LNCAP (cell line): ENCODE results near the gene PRKRIP1.
A peak's percentile ranks its signal among the peaks of the same experiment; 100 is the strongest.
"Not testable (repeated sequence)": the region's sequence is repeated elsewhere in the genome, so short reads cannot be mapped to it uniquely, and the experiment has no call there.

ENCODE experiments used
- TF ChIP-seq, protein P1 (sequence below): fragments of 450-650 bp; IDR thresholded peaks from 2 replicates; pipeline ENCODE4 v1.5.1; 2017; ENCODE audit warnings: mild to moderate bottlenecking

The PRKRIP1 gene, protein sequence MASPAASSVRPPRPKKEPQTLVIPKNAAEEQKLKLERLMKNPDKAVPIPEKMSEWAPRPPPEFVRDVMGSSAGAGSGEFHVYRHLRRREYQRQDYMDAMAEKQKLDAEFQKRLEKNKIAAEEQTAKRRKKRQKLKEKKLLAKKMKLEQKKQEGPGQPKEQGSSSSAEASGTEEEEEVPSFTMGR

DNA sequence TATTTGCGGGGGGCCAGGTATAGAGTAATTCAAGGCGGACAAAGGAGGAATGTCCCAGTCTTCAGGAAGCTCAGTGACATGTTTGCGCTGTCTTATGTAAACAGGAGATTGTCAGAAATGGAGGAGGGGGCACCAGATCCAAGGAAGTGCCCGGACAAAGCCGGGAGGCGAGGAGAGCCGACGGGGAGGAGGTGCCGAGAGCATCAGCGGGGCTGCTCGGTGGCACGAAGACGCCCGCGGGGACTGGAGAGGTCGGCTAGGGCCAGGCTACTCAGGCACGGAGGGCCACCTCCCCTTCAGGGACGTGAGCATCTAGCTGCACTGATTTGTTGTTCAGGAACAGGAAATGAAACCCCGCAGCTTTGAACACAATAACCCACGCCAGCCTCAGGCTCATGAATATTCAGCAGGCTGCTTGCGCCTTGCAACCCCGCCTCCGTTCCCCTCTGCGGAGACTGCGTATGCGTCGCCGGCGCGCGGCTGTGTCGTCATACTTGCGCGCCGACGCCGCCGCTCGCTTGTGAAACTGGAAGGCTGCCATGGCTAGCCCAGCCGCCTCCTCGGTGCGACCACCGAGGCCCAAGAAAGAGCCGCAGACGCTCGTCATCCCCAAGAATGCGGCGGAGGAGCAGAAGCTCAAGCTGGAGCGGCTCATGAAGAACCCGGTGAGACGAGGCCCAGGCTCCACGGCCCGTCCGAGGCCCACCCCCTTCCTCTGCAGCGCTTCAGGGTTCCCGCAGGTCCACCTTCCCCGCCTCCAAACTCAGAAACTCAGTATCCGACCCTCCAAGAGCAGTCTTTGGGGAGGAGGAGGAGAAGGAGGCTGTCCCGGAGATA is at the start of gene PRKRIP1:
TSS of gene PRKRIP1 (plus strand) at position 491 of the 837 bp plus-strand sequence. CDS start at position 540, 49 bp downstream.
- TF ChIP-seq, protein P1, sequence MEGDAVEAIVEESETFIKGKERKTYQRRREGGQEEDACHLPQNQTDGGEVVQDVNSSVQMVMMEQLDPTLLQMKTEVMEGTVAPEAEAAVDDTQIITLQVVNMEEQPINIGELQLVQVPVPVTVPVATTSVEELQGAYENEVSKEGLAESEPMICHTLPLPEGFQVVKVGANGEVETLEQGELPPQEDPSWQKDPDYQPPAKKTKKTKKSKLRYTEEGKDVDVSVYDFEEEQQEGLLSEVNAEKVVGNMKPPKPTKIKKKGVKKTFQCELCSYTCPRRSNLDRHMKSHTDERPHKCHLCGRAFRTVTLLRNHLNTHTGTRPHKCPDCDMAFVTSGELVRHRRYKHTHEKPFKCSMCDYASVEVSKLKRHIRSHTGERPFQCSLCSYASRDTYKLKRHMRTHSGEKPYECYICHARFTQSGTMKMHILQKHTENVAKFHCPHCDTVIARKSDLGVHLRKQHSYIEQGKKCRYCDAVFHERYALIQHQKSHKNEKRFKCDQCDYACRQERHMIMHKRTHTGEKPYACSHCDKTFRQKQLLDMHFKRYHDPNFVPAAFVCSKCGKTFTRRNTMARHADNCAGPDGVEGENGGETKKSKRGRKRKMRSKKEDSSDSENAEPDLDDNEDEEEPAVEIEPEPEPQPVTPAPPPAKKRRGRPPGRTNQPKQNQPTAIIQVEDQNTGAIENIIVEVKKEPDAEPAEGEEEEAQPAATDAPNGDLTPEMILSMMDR, result no peak

DNA sequence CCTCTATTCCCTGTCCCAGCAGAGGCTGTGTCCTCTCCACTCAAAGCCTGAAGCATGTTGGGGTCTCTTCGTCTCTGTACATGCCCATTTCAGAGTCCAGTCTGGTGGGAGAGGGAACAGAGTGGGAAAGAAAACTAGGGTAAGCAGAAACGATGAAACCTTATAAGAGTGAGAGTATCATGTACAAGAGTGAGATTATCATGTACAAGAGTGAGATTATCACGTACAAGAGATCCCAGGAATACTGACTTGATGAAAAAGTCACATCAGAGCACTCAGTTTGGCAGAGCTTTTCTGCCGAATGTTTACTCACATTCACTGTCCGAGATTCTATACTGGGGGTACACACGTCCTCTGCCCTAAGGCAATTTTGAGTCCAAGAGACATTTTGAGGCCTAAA is 39.8 kb upstream of the PRKRIP1 start, which contains the start of gene SPDYE6:
TSS of gene SPDYE6 (minus strand) at position 101 of the 400 bp plus-strand sequence. CDS start 421 bp downstream, outside the sequence.
- TF ChIP-seq, protein P1, result not testable (repeated sequence)

DNA sequence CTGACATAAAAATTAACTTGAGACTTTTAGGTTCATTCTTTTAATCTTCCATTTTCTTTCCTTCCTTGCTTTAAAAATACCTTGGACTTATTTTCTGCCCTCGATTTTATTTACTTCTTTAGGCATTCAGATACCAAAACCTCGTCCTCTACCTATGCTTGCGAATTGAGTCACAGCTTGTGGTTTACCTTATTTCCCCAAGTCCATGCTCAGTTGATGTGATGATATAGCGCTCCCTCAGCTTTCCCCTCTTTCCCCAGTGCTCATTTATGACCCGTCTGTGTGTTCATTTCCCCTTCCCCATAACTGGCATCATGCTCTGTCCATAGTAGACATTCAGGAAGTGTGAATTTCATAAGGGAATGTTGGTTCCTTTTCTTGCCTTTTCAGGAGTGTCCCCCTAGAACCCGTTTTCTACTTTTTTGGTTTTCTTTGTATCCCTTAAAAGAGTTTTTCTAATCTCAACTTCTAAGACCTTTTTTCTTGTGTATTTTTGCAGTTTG is 19.1 kb upstream of the PRKRIP1 start:
- TF ChIP-seq, protein P1, result no peak

DNA sequence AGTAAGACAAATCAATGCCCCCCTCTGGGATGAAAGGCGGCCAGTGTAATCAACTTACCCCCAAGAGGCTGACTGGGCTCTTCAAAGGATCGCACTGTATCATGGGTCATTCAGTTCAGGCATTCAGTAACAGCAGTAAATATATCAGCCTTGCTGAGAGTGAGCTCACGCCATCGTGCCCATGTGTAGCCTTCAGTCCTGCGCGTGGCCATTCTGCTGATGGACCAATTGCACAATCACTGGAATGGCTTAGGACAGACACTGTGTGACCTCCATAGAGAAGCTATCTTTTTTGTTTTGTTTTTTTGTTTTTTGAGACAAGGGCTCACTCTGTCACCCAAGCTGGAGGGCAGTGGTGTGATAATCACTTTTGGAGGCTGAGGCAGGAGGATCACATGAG is 9.1 kb upstream of the PRKRIP1 start:
- TF ChIP-seq, protein P1, result no peak

DNA sequence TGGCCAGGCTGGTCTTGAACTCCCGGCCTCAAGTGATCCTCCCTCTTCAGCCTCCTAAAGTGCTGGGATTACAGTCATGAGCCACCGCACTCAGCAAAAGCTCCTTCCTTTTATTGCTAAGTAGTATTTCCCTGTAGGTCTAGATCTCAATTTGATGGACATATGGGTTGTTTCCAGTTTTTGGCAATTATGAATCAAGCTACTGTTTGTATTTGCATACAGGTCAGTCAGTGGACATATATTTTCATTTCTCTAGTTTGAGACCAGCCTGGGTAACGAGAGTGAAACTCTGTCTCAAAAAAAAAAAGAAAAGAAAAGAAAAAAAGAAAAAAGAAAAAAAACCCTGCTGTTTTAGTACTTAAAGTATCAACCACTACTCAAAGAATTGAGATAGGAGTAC is 6.4 kb upstream of the PRKRIP1 start:
- TF ChIP-seq, protein P1, result no peak

DNA sequence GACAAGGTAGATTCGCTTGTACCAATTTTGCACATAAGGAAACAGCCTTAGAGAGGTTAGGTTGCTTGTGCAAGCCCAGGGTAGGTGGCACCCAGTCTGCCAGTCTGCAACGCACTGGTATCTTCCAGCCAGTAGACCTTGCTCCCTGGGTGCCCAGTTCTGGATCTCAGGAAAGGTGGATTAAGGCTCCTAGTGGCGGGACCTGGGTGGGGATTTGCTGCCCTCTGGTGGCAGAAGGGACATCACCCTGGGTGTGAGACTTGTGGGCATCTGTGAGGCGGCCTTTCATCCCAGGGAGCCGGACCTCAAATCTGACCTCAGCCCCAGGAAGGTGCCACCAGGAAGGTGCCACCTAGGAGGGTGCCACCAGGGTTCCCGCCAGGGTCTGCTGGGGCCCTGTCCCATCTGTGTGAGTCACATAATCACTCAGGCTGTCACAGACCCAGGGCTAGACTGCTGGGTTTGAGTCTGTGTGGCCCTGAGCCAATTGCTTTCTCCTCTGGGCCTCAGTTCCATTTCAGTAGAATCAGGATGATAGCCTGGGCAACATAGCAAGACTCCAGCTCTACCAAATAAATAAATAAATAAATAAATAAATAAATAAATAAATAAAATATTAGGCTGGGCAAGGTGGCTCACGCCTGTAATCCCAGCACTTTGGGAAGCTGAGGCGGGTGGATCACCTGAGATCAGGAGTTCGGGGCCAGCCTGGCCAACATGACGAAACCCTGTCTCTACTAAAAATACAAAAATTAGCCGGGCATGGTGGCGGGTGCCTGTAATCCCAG is 5.3 kb upstream of the PRKRIP1 start:
- TF ChIP-seq, protein P1, result peak; percentile 91

DNA sequence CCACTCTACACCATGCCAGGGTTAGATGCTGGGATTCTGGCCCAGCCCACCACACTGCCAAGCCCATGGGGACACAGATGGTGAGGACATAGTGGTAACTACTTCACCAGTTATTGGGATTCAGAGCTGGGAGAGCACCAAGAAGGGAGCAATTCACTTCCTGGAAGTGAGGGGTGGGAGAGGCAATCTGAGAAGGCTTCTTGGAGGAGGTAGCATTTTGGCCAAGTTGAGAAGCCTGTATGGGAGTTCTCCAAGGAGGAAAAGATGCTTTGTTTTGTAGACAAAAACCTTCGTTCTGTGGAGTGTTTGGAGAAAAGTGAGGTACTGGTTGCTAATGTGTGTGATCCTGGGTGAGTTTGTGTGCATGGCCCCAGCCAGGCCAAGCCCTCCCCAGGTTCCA is 3.8 kb upstream of the PRKRIP1 start:
- TF ChIP-seq, protein P1, result no peak
